B cell (primary cell): ENCODE data around the gene RBL1.

Source experiments
- EZH2 ChIP-seq: IDR thresholded peaks from 2 replicates; pipeline ENCODE4 v1.6.1; 2012; ENCODE audit warnings: borderline replicate concordance, low read depth, mild to moderate bottlenecking, moderate library complexity, low read length; ENCODE audit not compliant: insufficient read depth, poor library complexity, severe bottlenecking
- TF ChIP-seq, protein P1 (sequence below): fragments of 200-600 bp; IDR thresholded peaks from one replicate; pipeline ENCODE4 v1.8.0; 2022; ENCODE audit warnings: antibody characterized with exemption, mild to moderate bottlenecking

DNA sequence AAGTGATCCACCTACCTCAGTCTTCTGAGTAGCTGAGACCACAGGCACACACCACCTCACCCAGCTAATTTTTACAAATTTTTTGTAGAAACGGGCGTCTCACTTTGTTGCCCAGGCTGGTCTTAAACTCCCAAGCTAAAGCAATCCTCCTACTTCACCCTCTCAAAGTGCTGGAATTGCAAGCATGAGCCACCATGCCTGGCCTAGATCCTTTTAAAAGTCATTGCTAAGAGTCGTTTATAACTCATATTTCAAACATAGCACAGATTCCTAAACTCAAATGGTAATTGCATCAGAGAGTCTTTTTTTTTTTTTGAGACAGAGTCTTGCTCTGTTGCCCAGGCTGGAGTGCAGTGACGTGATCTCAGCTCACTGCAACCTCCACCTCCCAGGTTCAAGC, 136.6 kb downstream of the RBL1 start:
- TF ChIP-seq, protein P1, sequence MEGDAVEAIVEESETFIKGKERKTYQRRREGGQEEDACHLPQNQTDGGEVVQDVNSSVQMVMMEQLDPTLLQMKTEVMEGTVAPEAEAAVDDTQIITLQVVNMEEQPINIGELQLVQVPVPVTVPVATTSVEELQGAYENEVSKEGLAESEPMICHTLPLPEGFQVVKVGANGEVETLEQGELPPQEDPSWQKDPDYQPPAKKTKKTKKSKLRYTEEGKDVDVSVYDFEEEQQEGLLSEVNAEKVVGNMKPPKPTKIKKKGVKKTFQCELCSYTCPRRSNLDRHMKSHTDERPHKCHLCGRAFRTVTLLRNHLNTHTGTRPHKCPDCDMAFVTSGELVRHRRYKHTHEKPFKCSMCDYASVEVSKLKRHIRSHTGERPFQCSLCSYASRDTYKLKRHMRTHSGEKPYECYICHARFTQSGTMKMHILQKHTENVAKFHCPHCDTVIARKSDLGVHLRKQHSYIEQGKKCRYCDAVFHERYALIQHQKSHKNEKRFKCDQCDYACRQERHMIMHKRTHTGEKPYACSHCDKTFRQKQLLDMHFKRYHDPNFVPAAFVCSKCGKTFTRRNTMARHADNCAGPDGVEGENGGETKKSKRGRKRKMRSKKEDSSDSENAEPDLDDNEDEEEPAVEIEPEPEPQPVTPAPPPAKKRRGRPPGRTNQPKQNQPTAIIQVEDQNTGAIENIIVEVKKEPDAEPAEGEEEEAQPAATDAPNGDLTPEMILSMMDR, result no peak
- TF ChIP-seq EZH2, result no peak
